Neuron (in vitro differentiated cells): ENCODE data around the gene ACBD4.
"Not testable (repeated sequence)": the region's sequence is repeated elsewhere in the genome, so short reads cannot be mapped to it uniquely, and the experiment has no call there.

Experiments
- H2AFZ ChIP-seq: one replicate; pipeline ENCODE4 v1.6.1; 2013; ENCODE audit warnings: low read depth, mild to moderate bottlenecking, inconsistent platforms, low read length, moderate library complexity
- H3K27me3 ChIP-seq: one replicate; pipeline ENCODE4 v1.6.1; 2013; ENCODE audit warnings: low read length; ENCODE audit not compliant: insufficient read depth
- H3K36me3 ChIP-seq: one replicate; pipeline ENCODE4 v1.6.1; 2013; ENCODE audit warnings: low read length; ENCODE audit not compliant: insufficient read depth
- H3K4me1 ChIP-seq: one replicate; pipeline ENCODE4 v1.6.1; 2013; ENCODE audit warnings: low read length; ENCODE audit not compliant: insufficient read depth
- H3K4me3 ChIP-seq: 2 replicates; pipeline ENCODE4 v1.5.1; 2013; ENCODE audit warnings: mild to moderate bottlenecking, low read length, moderate library complexity
- H3K9me3 ChIP-seq: one replicate; pipeline ENCODE4 v1.6.1; 2013; ENCODE audit warnings: low read length

The ACBD4 gene

DNA sequence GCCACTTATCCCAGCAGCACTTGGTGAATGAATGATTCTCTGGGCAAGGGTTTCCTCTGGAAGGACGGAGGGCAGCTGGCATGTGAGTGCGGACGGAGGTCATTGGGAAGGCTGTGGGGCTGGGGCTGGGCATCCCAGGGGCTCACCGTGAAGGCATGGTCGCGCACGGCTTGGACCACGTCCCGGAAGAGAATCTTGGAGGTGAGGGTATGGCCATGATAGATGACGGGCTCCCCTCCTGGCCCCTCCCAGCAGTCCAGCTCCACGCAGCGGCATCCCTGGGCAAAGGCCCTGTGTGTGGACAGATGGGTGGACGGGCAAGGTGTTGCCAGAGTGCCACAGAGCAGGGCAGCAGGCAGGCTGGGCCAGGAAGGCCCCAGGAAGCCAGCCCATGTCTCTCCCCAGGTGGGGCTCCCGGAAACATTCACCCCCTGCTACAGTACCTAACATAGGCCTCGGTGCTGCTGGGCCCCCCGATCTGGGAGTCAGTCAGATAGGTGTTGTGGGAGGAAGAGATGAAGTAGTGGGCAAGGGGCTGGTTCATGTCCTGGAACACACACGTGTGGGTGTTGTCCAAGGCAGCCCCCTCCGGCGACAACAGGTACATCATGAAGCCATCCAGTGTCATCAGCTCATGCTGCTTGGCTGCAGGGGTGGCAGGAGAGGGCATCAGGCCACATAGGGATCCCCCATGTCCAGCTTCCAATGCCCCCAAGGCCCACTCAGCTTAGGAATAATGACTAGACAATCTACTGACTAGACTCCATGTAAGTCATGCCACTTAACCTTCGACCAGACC, 17.4 kb upstream of the ACBD4 start:
- H3K9me3 ChIP-seq, result no peaks in the 10 kb centered on the region
- no peaks in the 10 kb centered on the region for H3K27me3 ChIP-seq
- H3K36me3 ChIP-seq, result no peaks in the 10 kb centered on the region
- no peak overlapping the region for H2AFZ ChIP-seq
- H3K4me1 ChIP-seq, result no peaks in the 10 kb centered on the region
- H3K4me3 ChIP-seq, result no peak overlapping the region

- Histone ChIP-seq H3K4me1 (no peaks in the 10 kb centered on the region), H2AFZ (no peak overlapping the region), H3K27me3 (no peaks in the 10 kb centered on the region), H3K9me3 (no peaks in the 10 kb centered on the region), H3K4me3 (no peak overlapping the region), H3K36me3 (no peaks in the 10 kb centered on the region)
Observed at GRCh38 chr17:45118691-45119090, 16.8 kb upstream of the ACBD4 start.

DNA sequence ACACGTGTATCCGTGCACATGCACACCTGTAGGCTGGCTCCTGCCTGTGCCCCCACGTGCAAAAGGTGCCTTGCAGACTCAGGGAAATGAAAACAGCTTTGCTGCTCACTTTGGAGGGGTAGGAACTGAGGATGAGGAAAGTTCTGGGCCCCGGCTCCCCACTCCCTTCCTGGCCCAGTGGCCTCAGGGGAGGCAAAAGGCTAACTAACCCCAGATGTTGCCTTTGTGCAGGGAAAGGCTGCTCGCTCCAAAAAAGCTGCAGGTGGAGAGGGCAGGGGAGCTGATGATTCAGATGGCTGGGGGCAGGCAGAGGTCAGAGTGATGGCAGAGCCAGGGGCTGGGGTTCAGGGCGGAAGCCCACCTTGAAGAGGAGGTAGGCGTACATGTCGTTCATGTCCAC, 15.5 kb upstream of the ACBD4 start:
- Histone ChIP-seq H3K27me3 (no peaks in the 10 kb centered on the region), H3K4me3 (no peak overlapping the region), H3K36me3 (no peaks in the 10 kb centered on the region), H3K4me1 (peaks cover 4% of the 10 kb centered on the region), H3K9me3 (no peaks in the 10 kb centered on the region), H2AFZ (no peak overlapping the region)

GRCh38 chr17:45120558-45120957, 14.9 kb upstream of the ACBD4 start:
- H3K36me3 ChIP-seq, result no peaks in the 10 kb centered on the region
- H3K9me3 ChIP-seq, result no peaks in the 10 kb centered on the region
- H2AFZ ChIP-seq, result no peak overlapping the region
- H3K4me1 ChIP-seq, result peaks cover 4% of the 10 kb centered on the region
- H3K4me3 ChIP-seq, result no peak overlapping the region
- no peaks in the 10 kb centered on the region for H3K27me3 ChIP-seq

DNA sequence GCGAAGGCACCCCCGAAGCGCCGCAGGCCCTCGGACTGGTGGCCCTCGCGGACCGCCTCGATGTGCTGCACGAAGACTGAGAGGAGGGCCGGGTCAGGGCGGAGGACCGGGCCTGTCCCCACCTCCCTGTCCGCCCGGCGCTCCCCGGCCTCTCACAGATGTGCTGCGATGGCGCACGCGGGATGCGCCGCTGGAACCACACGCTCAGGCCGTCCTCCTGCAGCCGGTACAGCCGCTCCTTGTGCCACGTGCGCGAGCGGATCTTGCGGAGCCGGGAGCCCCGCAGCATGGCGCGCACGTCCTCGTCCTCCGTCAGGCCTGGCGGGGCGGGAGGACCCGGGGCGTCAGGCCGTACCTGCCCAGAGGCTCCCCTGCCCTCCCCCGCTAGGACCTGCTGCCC, 14.4 kb upstream of the ACBD4 start:
- H3K9me3 ChIP-seq, result no peaks in the 10 kb centered on the region
- no peak overlapping the region for H2AFZ ChIP-seq
- no peaks in the 10 kb centered on the region for H3K36me3 ChIP-seq
- H3K4me1 ChIP-seq, result peaks cover 4% of the 10 kb centered on the region
- H3K4me3 ChIP-seq, result no peak overlapping the region
- H3K27me3 ChIP-seq, result no peaks in the 10 kb centered on the region

- Histone ChIP-seq H3K4me1 (peaks cover 17% of the 10 kb centered on the region), H3K4me3 (no peak overlapping the region), H3K27me3 (no peaks in the 10 kb centered on the region)
Observed at GRCh38 chr17:45123076-45123770, 12.3 kb upstream of the ACBD4 start.

GRCh38 chr17:45123930-45124796, 11.3 kb upstream of the ACBD4 start:
- no peaks in the 10 kb centered on the region for H3K9me3 ChIP-seq
- H3K4me1 ChIP-seq, result peaks cover 22% of the 10 kb centered on the region
- no peak overlapping the region for H3K4me3 ChIP-seq
- H3K36me3 ChIP-seq, result no peaks in the 10 kb centered on the region
- no peaks in the 10 kb centered on the region for H3K27me3 ChIP-seq
- H2AFZ ChIP-seq, result no peak overlapping the region

More at GRCh38 chr17:45123076-45123770, 12.3 kb upstream of the ACBD4 start:
- Histone ChIP-seq H3K36me3 (no peaks in the 10 kb centered on the region), H2AFZ (no peak overlapping the region), H3K9me3 (no peaks in the 10 kb centered on the region)

- H3K36me3 ChIP-seq, H3K27me3 ChIP-seq, H2AFZ ChIP-seq, H3K9me3 ChIP-seq, H3K4me3 ChIP-seq: not testable (repeated sequence)
- H3K4me1 ChIP-seq, result peaks cover 26% of the 10 kb centered on the region
Observed at GRCh38 chr17:45124797-45125122, 10.7 kb upstream of the ACBD4 start.

DNA sequence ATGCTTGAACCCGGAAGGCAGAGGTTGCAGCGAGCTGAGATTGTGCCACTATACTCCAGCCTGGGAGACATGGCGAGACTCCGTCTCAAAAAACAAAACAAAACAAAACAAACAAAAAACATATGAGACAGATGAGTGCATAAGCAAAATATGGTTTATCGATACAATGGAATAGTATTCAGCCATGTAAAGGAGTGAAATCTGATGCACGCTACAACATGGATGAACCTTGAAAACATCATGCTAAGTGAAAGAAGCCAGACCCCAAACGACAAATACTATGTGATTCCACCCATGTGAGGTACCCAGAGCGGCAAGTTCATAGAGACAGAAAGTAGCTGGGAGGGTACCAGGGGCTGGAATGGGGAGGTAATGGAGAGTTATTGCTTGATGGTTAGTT, 10.0 kb upstream of the ACBD4 start:
- no peak overlapping the region for H2AFZ ChIP-seq
- H3K9me3 ChIP-seq, result no peaks in the 10 kb centered on the region
- no peak overlapping the region for H3K4me3 ChIP-seq
- no peaks in the 10 kb centered on the region for H3K27me3 ChIP-seq
- no peaks in the 10 kb centered on the region for H3K36me3 ChIP-seq
- H3K4me1 ChIP-seq, result peaks cover 26% of the 10 kb centered on the region

DNA sequence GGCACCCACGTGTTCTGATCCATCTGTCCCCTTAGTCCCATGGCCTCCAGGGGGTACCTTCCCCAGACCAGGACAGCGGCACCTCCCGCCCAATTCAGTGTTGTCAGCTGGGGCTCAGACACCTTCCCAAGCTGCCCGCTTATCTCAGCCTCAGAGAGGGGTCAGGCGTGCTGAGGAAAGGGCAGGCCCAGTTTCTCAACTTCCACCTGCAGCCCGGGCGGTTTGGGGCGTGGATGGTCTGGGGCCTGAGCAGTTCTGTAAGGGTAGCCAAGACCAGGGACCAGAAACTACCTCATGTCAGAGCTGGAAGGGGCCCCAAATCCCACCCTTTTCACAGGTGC, 8.3 kb upstream of the ACBD4 start:
- Histone ChIP-seq H3K9me3 (no peaks in the 10 kb centered on the region), H2AFZ (no peak overlapping the region), H3K4me3 (no peak overlapping the region), H3K27me3 (no peaks in the 10 kb centered on the region), H3K4me1 (peaks cover 26% of the 10 kb centered on the region), H3K36me3 (no peaks in the 10 kb centered on the region)

- no peaks in the 10 kb centered on the region for H3K9me3 ChIP-seq
- H3K4me1 ChIP-seq, result peaks cover 26% of the 10 kb centered on the region
- no peaks in the 10 kb centered on the region for H3K36me3 ChIP-seq
- H2AFZ ChIP-seq, result no peak overlapping the region
- no peaks in the 10 kb centered on the region for H3K27me3 ChIP-seq
- H3K4me3 ChIP-seq, result no peak overlapping the region
Observed at GRCh38 chr17:45127548-45128300, 7.8 kb upstream of the ACBD4 start.

- Histone ChIP-seq H3K4me1 (peaks cover 30% of the 10 kb centered on the region), H3K4me3 (no peak overlapping the region), H2AFZ (no peak overlapping the region)
Observed at GRCh38 chr17:45128331-45128730, 7.2 kb upstream of the ACBD4 start.

DNA sequence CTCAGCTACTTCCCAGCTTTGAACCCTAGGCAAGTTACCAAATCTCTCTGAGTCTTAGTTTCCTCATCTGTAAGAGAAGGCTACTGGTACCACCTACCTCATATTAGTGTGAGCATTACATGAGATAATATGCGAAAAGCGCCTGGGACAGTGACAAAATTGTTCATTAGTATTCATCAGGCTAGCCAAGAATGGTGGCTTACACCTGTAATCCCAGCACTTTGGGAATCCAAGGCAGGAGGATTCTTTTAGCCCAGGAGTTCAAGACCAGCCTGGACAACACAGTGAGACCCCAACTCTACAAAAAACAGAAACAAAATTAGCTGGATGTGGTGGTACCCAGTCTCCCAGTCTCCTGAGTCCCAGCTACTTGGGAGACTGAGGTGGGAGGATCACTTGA, 6.5 kb upstream of the ACBD4 start:
- Histone ChIP-seq H2AFZ (no peak overlapping the region), H3K36me3 (no peaks in the 10 kb centered on the region), H3K9me3 (no peaks in the 10 kb centered on the region), H3K4me3 (no peak overlapping the region), H3K27me3 (no peaks in the 10 kb centered on the region), H3K4me1 (peaks cover 30% of the 10 kb centered on the region)

More at GRCh38 chr17:45128331-45128730, 7.2 kb upstream of the ACBD4 start:
- H3K36me3 ChIP-seq, result no peaks in the 10 kb centered on the region
- no peaks in the 10 kb centered on the region for H3K9me3 ChIP-seq
- no peaks in the 10 kb centered on the region for H3K27me3 ChIP-seq
